Uterus (tissue), 2 donors: Measurements from ENCODE around the gene RRBP1.

Experiments
- CTCF ChIP-seq, 4 experiments: fragments of 200-600 bp in 2 of 4; fragments of 450-650 bp in 2 of 4; sonication (generic) in 2 of 4; IDR thresholded peaks; one replicate each; pipeline ENCODE4 v1.5.1; 2016 to 2019; ENCODE audit warnings: antibody characterized with exemption in 4 of 4, mild to moderate bottlenecking in 2 of 4, moderate library complexity in 1 of 4
- POLR2A ChIP-seq, 2 donors: fragments of 450-650 bp; IDR thresholded peaks; one replicate each; pipeline ENCODE4 v1.6.1; 2016; ENCODE audit warnings: antibody characterized with exemption in 2 of 2, mild to moderate bottlenecking in 1 of 2, moderate library complexity in 1 of 2

GRCh38 chr20:17709361-17710293 lies 27.6 kb upstream of the RRBP1 start:
- TF ChIP-seq CTCF (IDR thresholded peaks at IDR 0.05) = no peak
- no peak for TF ChIP-seq POLR2A (IDR thresholded peaks at IDR 0.05)
